OCI-LY7 (cell line): ENCODE data around the gene SEC11A. TPM values are rescaled to one million over a fixed set of nuclear protein-coding genes. Genes with fewer than 3 reads are reported as not detected.

Experiments
- Bru-seq: library from RNA; stranded (reverse); fragments of 400-500 nt; gene quantifications from one replicate; lab custom pipeline; 2021; lab: Mats Ljungman, UMichigan
- BruChase-seq, 2 experiments: library from RNA; stranded (reverse); fragments of 400-500 nt; gene quantifications; one replicate each; lab custom pipeline; 2021; lab: Mats Ljungman, UMichigan
- BruUV-seq: library from RNA; stranded (reverse); fragments of 400-500 nt; replicated peaks from 2 replicates; lab custom pipeline; 2021; lab: Mats Ljungman, UMichigan
- CTCF ChIA-PET: fragments of 300-600 bp; sonication (Branson Sonifier 250); formaldehyde crosslinking; loops from one replicate; lab custom pipeline; 2022; ENCODE audit warnings: antibody characterized with exemption; ENCODE audit not compliant: unreplicated experiment; lab: Charles Lee
- POLR2A ChIA-PET: fragments of 300-600 bp; sonication (Branson Sonifier 250); formaldehyde crosslinking; loops from one replicate; lab custom pipeline; 2022; ENCODE audit warnings: antibody characterized with exemption; lab: Charles Lee
- DNase-seq: peaks from one replicate; pipeline ENCODE4 v3.0.0-alpha.2; 2015; ENCODE audit warnings: low spot score
- H2AFZ ChIP-seq: fragments of 200-600 bp; sonication (generic), shearing (Covaris generic); 2 replicates; pipeline ENCODE4 v1.6.1; 2014; ENCODE audit warnings: mild to moderate bottlenecking, antibody characterized with exemption, low read length, moderate library complexity
- H3K27ac ChIP-seq: fragments of 200-600 bp; sonication (generic); 2 replicates; pipeline ENCODE4 v1.5.1; 2014; ENCODE audit warnings: mixed run types, low read depth, mild to moderate bottlenecking, moderate library complexity, low read length, inconsistent platforms; ENCODE audit not compliant: poor library complexity, severe bottlenecking
- H3K36me3 ChIP-seq: fragments of 200-600 bp; sonication (generic); 2 replicates; pipeline ENCODE4 v1.6.1; 2014; ENCODE audit warnings: mild to moderate bottlenecking, antibody characterized with exemption, low read length, moderate library complexity, mixed read lengths; ENCODE audit not compliant: insufficient read depth
- H3K4me1 ChIP-seq: fragments of 200-600 bp; sonication (generic); 2 replicates; pipeline ENCODE4 v1.5.1; 2014; ENCODE audit warnings: mild to moderate bottlenecking, low read length; ENCODE audit not compliant: insufficient read depth, poor library complexity, severe bottlenecking
- H3K4me2 ChIP-seq: fragments of 200-600 bp; sonication (generic); 2 replicates; pipeline ENCODE4 v1.6.1; 2014; ENCODE audit warnings: mild to moderate bottlenecking, low read length
- H3K4me3 ChIP-seq: fragments of 200-600 bp; sonication (generic); 2 replicates; pipeline ENCODE4 v1.5.1; 2014; ENCODE audit warnings: mild to moderate bottlenecking, low read depth, low read length; ENCODE audit not compliant: poor library complexity, severe bottlenecking
- H3K79me2 ChIP-seq: fragments of 200-600 bp; sonication (generic); 2 replicates; pipeline ENCODE4 v1.6.1; 2016; ENCODE audit warnings: low read depth, mild to moderate bottlenecking, low read length, moderate library complexity, mixed read lengths; ENCODE audit not compliant: insufficient read depth
- H3K9me2 ChIP-seq: fragments of 200-600 bp; sonication (generic); 2 replicates; pipeline ENCODE4 v1.6.1; 2016; ENCODE audit warnings: mild to moderate bottlenecking, low read length, mixed read lengths; ENCODE audit not compliant: insufficient read depth
- H3K9me3 ChIP-seq: fragments of 200-600 bp; sonication (generic); 2 replicates; pipeline ENCODE4 v1.6.1; 2014; ENCODE audit warnings: mild to moderate bottlenecking, mixed run types, low read length, mixed read lengths
- H4K20me1 ChIP-seq: fragments of 200-600 bp; sonication (generic); 2 replicates; pipeline ENCODE4 v1.6.1; 2014; ENCODE audit warnings: mild to moderate bottlenecking, antibody characterized with exemption, low read length, moderate library complexity, mixed read lengths; ENCODE audit not compliant: insufficient read depth
- CTCF ChIP-seq: fragments of 200-600 bp; sonication (generic); conservative IDR thresholded peaks from 2 replicates; pipeline ENCODE4 v1.5.1; 2014; ENCODE audit warnings: mild to moderate bottlenecking, antibody characterized with exemption, low read length, moderate library complexity, mixed read lengths
- EZH2phosphoT487 ChIP-seq: fragments of 200-600 bp; sonication (generic); IDR thresholded peaks from 2 replicates; pipeline ENCODE4 v1.6.1; 2018; ENCODE audit warnings: low read depth, borderline replicate concordance, mild to moderate bottlenecking, mixed run types, antibody characterized with exemption, low read length, moderate library complexity, mixed read lengths
- intact Hi-C: fragments of 100-400 bp; cut with micrococcal nuclease; formaldehyde crosslinking; loops from one replicate; pipeline ENCODE4 v1.10.0; 2022; ENCODE audit not compliant: unreplicated experiment
- long read RNA-seq: library from polyadenylated mRNA; stranded (forward); transcript quantifications from one replicate; pipeline ENCODE4 v2.0.0, GENCODE V29; 2022
- total RNA-seq, 2 experiments: library from RNA; depleted of rRNA in 1 of 2; stranded (reverse); fragments of >200 nt in 1 of 2; shearing (Covaris generic) in 1 of 2; gene quantifications; 2 replicates each; pipeline ENCODE4 v1.2.3, GENCODE V29; 2014 to 2022

The SEC11A gene
- total RNA-seq (2014; rRNA removed; shearing (Covaris generic)): 41.4 and 47.0 TPM in 2 replicates
- total RNA-seq (2022): 87.6 and 93.6 TPM in 2 replicates
- Bru-seq, nascent RNA: percentile 83 among the genes with signal in this experiment
- BruChase-seq, experiment 1, labeled RNA remaining after a 6-hour chase: percentile 85 among the genes with signal in this experiment
- BruChase-seq, experiment 2, labeled RNA remaining after a 2-hour chase: percentile 83 among the genes with signal in this experiment
- long read RNA-seq, transcript SEC11A-207 (1 exons, 2,204 nt): minor isoform, 5 of 54 reads
- long read RNA-seq, transcript SEC11A-201 (6 exons, 1,656 nt): major isoform, 43 of 54 reads
- long read RNA-seq, partial matches to known transcripts: 1 of 54 reads
- long read RNA-seq, other reads (novel, unspliced or antisense): 2 of 54 reads

GRCh38 chr15:84716036-84716732, at the start of gene SEC11A:
TSS of gene SEC11A (minus strand) at chr15:84716139. CDS start at chr15:84716075, 64 bp downstream.
- CTCF ChIA-PET: interaction anchor here (0.8 to 1.7 kb wide), 3 partner anchors 9 to 62 kb away, joined by 3 to 4 read pairs (median 3); partner anchors contain the start of gene WDR73
- intact Hi-C loops: loop anchor here (1.0 to 2.0 kb wide), 3 partner anchors 20 to 61 kb away; partner anchors contain the start of gene WDR73
- BruUV-seq: no TSS peak
- Histone ChIP-seq H3K4me3 (peak within 1 kb of the TSS; percentile 89), H3K9me2 (no peaks in the 10 kb centered on the region), H3K79me2 (peaks cover 58% of the 10 kb centered on the region), H3K4me1 (peaks cover 31% of the 10 kb centered on the region), H3K9me3 (no peaks in the 10 kb centered on the region), H4K20me1 (peaks cover 12% of the 10 kb centered on the region), H3K4me2 (peak within 1 kb of the TSS; percentile 92), H3K36me3 (peaks cover 21% of the 10 kb centered on the region), H2AFZ (peak within 1 kb of the TSS; percentile 57), H3K27ac (peak within 1 kb of the TSS; percentile 59)
- no peak for TF ChIP-seq EZH2phosphoT487
- TF ChIP-seq CTCF: no peak
- POLR2A ChIA-PET: interaction anchor here (0.6 to 6.7 kb wide), 19 partner anchors 10 to 929 kb away, joined by 3 to 72 read pairs (median 4); no protein-coding TSS in a partner anchor
- DNase-seq: peak; percentile 96

- Histone ChIP-seq H3K79me2 (peaks cover 73% of the 10 kb centered on the region), H4K20me1 (peaks cover 26% of the 10 kb centered on the region), H3K9me3 (no peaks in the 10 kb centered on the region), H2AFZ (no peak overlapping the region), H3K27ac (no peak overlapping the region), H3K36me3 (peaks cover 80% of the 10 kb centered on the region), H3K4me3 (no peak overlapping the region), H3K4me2 (no peak overlapping the region), H3K4me1 (peaks cover 18% of the 10 kb centered on the region), H3K9me2 (no peaks in the 10 kb centered on the region)
- no TSS peak for BruUV-seq
- TF ChIP-seq EZH2phosphoT487 (no peak), CTCF (no peak)
- intact Hi-C loops: no loop called here
- no peak for DNase-seq
- ChIA-PET CTCF (no interaction called here), POLR2A (interaction anchor here (2.0 kb wide), 1 partner anchor 14 kb away, joined by 7 read pairs; no protein-coding TSS in a partner anchor)
Measured at GRCh38 chr15:84765675-84766074, 49.7 kb upstream of the SEC11A start.
